ENCODE data around the gene CLK2. TPM values are rescaled to one million over a fixed set of nuclear protein-coding genes. Genes with fewer than 3 reads are reported as not detected.

The CLK2 gene
- total RNA-seq, 4 donors from 2014 or later: 21.9 to 35.1 (median 25.6) TPM

DNA sequence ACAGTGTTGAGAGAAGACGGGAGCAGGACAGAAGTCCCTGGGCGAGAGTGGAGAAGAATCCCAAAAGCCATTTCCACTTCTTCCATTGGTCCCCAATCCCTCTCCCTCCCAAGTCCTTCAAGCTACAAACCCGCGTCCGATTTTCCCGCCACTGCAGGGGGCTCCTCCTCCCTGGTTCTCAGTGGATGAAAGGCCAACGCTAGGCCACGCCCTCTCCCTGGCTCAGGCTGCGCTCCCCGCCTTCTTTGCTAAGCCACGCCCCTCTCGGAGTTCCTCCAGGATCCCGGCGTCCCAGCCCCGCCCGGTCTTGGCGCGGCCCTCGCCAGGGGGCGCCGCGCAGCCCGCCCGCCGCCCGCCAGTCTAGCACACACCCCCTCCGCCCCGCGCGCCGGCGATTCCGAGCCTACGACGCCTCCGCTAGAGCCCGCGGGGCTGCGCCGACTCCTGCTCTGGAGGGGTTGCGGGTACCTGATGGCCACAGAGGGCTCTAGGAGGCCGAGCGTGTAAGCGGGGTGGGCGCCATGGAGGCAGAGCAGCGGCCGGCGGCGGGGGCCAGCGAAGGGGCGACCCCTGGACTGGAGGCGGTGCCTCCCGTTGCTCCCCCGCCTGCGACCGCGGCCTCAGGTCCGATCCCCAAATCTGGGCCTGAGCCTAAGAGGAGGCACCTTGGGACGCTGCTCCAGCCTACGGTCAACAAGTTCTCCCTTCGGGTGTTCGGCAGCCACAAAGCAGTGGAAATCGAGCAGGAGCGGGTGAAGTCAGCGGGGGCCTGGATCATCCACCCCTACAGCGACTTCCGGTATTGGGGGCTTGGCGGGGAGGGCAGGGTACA lies 4.0 kb upstream of the CLK2 start, which contains the start of gene HCN3:
Gene HCN3 (plus strand): TSS at position 394 of the 832 bp plus-strand sequence. CDS start 128 bp downstream, at position 522.
- intact Hi-C loops (cut with DNase I): no loop called here
- Histone ChIP-seq H3K4me1 (peaks cover 15 to 33% (median 32%) of the 10 kb centered on the region in 3 donors), H3K27me3 (no peaks in the 10 kb centered on the region), H3K4me3 (peak within 1 kb of the TSS; percentile 69 to 80 (median 78)), H3K27ac (peak within 1 kb of the TSS; percentile 73 to 87 (median 81)), H3K36me3 (peaks cover 0 to 1% (median 0%) of the 10 kb centered on the region in 3 donors), H3K9me3 (no peaks in the 10 kb centered on the region)
- 2 to 5% methylated on average over 10 to 17 of the region's 68 CpGs for whole genome bisulfite sequencing, 2 donors
- DNase-seq: peak; percentile 68
- TF ChIP-seq, protein P1, sequence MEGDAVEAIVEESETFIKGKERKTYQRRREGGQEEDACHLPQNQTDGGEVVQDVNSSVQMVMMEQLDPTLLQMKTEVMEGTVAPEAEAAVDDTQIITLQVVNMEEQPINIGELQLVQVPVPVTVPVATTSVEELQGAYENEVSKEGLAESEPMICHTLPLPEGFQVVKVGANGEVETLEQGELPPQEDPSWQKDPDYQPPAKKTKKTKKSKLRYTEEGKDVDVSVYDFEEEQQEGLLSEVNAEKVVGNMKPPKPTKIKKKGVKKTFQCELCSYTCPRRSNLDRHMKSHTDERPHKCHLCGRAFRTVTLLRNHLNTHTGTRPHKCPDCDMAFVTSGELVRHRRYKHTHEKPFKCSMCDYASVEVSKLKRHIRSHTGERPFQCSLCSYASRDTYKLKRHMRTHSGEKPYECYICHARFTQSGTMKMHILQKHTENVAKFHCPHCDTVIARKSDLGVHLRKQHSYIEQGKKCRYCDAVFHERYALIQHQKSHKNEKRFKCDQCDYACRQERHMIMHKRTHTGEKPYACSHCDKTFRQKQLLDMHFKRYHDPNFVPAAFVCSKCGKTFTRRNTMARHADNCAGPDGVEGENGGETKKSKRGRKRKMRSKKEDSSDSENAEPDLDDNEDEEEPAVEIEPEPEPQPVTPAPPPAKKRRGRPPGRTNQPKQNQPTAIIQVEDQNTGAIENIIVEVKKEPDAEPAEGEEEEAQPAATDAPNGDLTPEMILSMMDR (IDR thresholded peaks at IDR 0.05): peak; percentile 60 to 80 (median 66)
- TF ChIP-seq POLR2A (IDR thresholded peaks at IDR 0.05): no peak

GRCh38 chr1:155272466-155273342 lies 600 bp downstream of the CLK2 start:
- Histone ChIP-seq H3K4me3 (peak overlapping the region; percentile 55 to 85 (median 81)), H3K9me3 (no peaks in the 10 kb centered on the region), H3K27me3 (no peaks in the 10 kb centered on the region), H3K4me1 (peaks cover 17 to 38% (median 22%) of the 10 kb centered on the region in 3 donors), H3K27ac (peak overlapping the region; percentile 89 to 97 (median 94)), H3K36me3 (peaks cover 20 to 41% (median 31%) of the 10 kb centered on the region in 3 donors)
- WGBS, 2 donors: 5% methylated on average over 20 to 22 of the region's 44 CpGs
- TF ChIP-seq POLR2A (IDR thresholded peaks at IDR 0.05): no peak
- TF ChIP-seq, protein P1 (IDR thresholded peaks at IDR 0.05): no peak
- no peak for DNase-seq
- intact Hi-C loops (cut with DNase I): no loop called here

- peaks cover 12 to 28% (median 17%) of the 10 kb centered on the region in 3 donors for H3K4me1 ChIP-seq
- H3K27ac ChIP-seq: no peak overlapping the region
- H3K36me3 ChIP-seq: peaks cover 41 to 74% (median 63%) of the 10 kb centered on the region in 3 donors
- no peak overlapping the region for H3K4me3 ChIP-seq
- no peak for TF ChIP-seq POLR2A (IDR thresholded peaks at IDR 0.05)
- TF ChIP-seq, protein P1 (IDR thresholded peaks at IDR 0.05): no peak
- no peaks in the 10 kb centered on the region for H3K9me3 ChIP-seq
- WGBS, 2 donors: 95 to 96% methylated on average over 11 to 18 of the region's 21 CpGs
- intact Hi-C loops (cut with DNase I): loop anchor here (10.0 kb wide), 1 partner anchor 235 kb away; no protein-coding TSS in a partner anchor
- DNase-seq: no peak
- H3K27me3 ChIP-seq: no peaks in the 10 kb centered on the region
Measured at GRCh38 chr1:155269381-155269780, 3.9 kb downstream of the CLK2 start.

- 86 to 88% methylated on average over 5 to 11 of the region's 21 CpGs for WGBS, 2 donors
- no peak for TF ChIP-seq POLR2A (IDR thresholded peaks at IDR 0.05)
- TF ChIP-seq, protein P1 (IDR thresholded peaks at IDR 0.05): no peak
Measured at GRCh38 chr1:155268630-155269029, 4.7 kb downstream of the CLK2 start.

More at GRCh38 chr1:155268630-155269029, 4.7 kb downstream of the CLK2 start:
- H3K27ac ChIP-seq: no peak overlapping the region
- DNase-seq: no peak
- H3K4me3 ChIP-seq: no peak overlapping the region
- intact Hi-C loops (cut with DNase I): loop anchor here (10.0 kb wide), 1 partner anchor 236 kb away; no protein-coding TSS in a partner anchor
- no peaks in the 10 kb centered on the region for H3K9me3 ChIP-seq
- H3K4me1 ChIP-seq: peaks cover 8 to 23% (median 14%) of the 10 kb centered on the region in 3 donors
- H3K36me3 ChIP-seq: peaks cover 41 to 82% (median 70%) of the 10 kb centered on the region in 3 donors
- H3K27me3 ChIP-seq: no peaks in the 10 kb centered on the region
